Epidermal melanocyte (primary cell): ENCODE data around the gene RAVER1.

ENCODE experiments used
- DNase-seq: peaks from one replicate; pipeline ENCODE4 v3.0.0; 2011; ENCODE audit warnings: low spot score; ENCODE audit not compliant: insufficient read length

The RAVER1 gene

DNA sequence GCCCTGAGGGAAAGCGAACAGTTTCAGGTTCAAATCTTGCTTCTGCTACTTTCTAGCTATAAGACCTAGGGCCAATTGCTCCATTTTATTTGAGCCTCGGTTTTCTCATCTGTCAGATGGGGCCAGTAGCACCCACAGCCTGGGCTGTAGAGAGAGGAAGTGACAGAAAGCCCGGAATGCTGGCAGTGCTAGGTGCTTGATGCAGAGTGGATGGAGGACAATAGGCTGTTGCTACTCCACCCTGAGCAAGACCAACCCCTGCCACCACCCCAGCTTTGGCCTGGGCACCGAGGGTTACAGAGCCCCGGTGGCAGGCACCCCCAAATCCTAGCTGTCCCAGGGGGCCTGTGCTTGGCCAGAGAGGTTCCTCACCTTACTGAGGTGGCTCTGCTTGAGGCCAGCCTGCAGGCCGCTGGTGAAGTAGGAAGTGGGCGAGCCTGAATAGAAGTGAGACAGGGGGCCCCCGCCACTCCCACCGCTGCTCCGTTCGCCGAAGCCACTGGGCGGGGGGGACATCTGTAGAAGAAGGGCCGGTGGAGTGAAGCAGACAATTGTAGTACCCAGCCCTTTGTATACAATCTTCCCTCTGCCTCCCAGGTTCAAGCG lies 15.4 kb downstream of the RAVER1 start:
- no peak for DNase-seq

DNA sequence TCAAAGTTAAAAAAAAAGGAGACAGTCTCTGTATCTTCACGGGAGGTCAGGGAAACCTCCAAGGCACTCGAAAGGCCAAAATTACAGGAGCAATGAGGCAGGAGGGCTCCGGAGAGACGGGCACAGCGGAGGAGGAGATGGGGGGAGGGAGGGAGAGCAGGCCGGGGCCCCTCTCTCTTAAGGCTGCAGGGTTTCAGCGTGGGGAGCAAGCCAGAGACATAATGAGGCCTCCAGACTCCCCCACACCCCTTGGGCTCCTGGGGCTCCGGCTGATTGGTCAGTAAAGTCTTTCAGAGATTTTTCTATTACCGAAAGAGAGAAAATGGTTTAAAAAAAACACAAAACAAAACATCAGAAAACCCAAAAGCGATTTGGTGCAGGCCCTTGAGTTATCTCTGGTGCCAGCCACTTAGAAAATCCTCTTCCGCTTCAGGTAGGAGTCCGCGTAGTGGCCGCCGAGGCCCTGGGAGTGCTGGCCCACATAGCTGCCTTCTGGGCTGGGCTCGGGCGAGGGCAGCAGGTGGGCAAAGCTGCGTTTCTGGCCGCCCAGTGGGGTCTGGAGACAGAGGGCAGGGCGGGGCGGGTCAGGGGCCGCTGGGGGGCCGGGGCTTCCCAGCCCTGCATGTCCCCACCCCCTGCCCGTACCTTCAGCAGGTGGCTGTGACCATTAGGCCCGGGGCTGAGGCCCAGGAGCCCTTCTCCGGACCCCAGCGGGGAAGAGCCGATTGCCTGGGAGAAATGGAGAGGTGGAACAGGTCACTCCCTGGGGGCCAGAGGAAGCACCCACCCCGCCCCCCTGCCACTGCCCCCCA lies 16.1 kb downstream of the RAVER1 start:
- DNase-seq = no peak

DNA sequence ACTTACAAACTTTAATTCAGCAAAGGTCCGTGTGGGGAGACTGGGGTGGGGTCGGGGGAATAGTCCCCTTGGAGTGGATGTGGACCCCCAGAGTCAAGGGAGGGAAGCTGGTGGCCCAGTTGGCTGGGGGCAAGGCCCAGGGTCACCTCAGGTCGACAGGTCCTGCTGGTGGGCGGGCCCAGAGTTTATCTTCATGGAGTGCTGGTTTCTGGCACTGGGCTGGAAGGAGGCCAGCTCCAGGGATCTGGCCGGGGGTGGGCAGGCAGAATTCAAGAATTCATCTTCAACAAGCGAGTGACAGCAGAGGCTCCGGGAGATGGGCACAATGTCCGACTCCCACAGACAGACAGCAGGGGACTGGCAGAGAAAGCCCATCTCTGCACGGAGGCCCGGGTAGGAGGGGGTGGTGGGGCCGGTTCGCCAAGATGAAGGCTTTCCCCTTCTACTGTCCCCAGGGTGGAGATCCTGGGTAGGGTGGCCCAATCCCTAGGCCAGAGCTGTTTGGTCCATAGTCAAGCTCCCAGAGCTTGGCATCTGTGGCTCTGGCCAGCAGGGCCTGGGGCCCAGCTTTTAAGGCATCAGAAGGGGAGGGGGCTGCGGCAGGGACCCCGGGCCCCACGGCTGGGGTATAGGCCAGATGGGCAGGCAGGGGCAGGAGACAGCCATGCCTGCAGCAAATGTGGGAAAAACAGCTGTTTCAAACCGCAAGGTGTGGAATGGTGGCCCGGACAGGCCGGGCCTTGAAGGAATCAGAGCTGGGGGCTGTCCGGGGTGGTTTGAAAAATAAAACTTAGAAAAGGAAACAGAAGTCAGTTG lies 16.9 kb downstream of the RAVER1 start:
- DNase-seq = no peak

DNA sequence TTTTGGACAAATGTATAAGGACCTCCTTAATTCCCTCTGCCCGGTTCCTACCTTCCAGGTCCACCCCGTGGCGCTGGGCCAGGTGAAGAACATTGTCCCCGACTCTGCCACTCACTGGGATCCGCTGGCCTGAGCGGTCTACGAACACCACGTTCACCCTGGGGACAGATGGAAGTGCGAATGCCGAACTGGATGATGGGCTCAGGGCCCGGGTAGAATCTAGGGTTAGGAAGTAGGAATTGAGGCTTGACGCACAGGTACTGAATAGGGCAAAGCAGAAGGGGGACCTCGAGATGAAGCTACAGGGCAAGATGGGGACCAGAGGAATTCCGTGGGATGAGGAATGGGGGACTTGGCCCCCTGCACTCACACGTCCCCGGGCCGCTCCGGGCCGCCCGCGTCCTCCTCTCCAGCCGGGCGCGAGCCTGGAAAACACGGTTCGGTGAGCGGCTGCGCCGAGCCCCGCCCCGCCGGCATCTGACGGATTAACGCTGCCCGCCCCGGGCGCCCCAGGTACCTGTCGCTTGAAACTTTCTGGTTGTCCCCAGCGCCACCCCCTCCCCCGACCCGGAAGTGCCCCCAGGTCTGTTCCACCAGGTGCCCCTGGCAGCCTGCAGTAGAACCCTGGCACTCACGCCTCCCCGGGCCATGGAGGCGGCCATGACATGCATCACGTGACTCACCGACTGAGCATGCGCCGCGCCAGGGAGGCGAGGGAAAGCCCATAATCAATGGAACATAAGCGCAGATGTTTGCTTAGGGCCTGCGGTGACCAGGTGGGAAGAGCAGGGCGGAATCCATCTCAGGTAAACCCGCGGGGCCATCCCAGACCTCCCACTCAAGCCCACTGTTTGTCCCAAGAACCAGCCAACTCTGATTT lies 17.8 kb downstream of the RAVER1 start, which contains the start of gene FDX2:
Gene FDX2 (minus strand): TSS at position 681 of the 880 bp plus-strand sequence. CDS start 19 bp downstream, at position 662.
- DNase-seq = peak; percentile 99

DNA sequence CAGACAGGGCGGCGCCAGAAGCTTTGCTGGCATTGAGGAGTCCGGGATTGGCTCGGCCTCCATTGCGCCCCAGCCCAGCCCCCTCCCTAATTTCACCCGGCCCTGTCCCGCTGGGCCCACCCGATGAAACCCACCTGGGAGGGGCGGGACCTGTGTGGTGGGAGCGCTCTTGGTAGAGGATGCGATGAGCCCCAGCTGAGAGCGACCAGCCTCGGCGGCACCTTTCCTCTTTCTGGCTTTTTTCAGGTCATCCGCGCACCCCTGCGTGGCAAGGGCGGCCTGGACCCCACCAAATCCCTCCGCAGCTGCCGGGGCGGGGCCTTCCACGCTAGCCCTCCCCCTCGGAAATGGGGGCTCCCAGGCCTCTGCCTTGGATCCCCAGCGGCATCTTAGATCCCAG lies 23.9 kb downstream of the RAVER1 start, which contains the start of gene ZGLP1:
Gene ZGLP1 (minus strand): TSS at position 393 of the 400 bp plus-strand sequence.
- DNase-seq = no peak

DNA sequence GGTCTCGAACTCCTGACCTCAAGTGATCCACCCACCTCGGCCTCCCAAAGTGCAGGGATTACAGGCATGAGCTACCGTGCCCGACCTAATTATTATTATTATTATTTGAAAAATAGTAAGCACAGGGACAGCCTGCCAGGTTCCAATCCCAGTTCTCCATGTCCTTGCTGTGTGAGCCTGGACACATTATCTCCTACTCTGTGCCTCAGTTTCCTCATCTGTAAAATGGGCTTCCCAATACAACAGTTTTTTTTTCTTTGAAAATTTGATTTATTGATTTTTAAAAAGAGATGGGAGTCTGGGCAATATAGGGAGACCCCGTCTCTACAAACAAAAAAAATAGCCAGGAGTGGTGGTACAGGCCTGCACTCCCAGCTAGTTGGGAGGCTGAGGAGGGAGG lies 27.0 kb downstream of the RAVER1 start:
- no peak for DNase-seq

DNA sequence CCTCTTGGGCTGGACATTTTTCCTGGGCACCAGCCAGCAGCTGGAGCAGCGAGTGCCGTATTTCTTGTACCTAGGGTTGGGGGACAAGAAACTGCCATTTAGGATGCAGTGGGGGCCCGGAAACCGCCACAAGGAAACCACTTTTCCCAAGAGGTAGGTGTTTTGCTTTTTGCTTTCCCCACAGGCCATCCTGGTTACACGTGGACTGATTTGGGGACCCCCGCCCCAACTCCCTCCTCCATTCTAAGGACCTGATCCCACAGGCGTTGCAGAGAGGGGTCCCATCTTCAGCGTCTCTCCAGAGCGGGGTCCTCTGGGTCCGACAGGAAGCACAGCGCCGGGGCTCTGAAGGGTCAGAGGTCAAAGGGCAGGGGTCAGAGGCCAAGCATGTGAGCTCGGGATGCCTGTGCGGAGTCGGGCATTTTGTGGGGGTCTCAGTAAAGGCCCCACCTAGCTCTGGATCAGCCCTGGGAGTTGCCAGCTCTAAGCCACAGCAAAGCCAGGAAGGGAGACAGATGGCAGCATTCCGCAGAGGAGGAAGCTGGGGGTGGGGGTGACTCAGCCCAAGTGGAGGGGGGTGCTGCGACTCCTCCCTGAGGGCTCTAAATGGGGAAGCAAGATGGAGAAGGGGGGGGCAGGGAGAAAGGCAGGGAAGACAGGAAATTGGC lies 28.1 kb downstream of the RAVER1 start:
- DNase-seq = no peak

DNA sequence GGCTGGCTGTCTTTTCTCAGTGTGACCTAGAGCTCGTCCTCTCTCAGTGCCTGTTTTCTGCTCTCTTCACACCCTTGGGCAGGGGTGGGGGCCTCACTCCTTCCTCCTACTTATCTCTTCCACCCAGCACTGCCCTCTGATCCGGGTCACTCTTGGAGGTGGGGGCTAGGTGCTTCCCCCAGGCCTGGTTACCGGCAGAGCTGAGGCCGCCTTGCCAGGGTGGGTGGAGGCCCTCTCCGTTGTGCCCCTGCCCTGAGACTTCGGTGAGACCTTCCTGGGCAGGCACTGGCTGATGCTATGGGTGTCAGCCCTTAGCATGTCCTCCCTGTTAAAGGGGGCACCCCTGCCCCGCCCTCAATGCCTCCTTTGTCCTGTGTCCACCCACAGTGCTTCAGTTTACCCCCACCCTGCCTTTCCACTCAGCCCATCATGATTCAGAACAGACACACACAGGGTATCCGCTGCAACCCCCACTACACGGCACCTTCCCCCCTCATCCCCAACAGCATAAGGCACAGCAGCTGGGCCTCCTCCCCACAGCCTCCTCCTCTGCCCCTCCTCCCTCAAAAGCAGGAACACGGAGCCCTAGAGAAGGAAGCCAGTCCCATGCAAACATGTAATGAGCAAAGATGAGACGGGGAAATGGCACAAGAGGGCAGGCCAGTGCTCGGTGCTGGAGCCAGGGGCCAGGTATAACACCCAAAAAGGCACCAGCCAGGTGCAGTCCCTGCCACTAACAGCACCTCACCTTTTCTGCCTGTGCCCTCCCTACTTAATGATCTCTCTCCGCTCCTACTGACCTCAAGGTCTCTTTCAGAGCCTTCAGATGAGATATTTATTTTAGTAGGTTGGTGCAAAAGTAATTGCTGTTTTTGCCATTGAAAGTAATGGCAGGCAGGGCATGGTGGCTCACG lies 33.5 kb downstream of the RAVER1 start:
- DNase-seq = no peak

DNA sequence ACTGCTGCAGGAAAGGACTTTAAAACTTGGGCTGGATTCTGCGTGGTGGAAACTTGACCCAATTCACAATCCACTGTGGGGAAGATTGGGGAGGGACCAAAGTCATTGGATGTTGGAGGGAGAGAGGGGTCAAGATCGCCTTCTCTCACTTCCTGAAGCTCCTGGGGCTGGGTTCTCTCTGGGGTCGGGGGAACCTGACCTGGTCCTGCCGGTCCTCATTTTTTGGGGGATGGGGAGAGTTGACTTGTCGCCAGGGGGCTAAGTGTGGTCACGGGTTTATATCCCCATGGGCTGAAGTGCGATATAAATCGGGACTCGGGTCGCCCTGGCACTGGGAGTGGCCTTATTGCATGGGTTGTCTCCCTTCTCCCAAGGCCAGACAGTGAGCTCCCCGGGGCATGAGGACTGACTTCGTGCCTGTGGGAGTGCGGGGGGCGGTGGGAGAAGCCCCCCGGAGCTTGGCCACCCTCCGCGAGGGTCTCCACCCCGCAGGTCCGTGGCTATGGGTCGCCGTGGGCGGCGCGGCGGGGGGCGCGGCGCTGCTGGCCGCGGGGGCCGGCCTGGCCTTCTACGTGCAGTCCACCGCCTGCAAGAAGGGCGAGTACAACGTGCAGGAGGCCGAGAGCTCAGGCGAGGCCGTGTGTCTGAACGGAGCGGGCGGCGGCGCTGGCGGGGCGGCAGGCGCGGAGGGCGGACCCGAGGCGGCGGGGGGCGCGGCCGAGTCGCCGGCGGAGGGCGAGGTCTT lies 37.3 kb downstream of the RAVER1 start:
- DNase-seq = no peak

DNA sequence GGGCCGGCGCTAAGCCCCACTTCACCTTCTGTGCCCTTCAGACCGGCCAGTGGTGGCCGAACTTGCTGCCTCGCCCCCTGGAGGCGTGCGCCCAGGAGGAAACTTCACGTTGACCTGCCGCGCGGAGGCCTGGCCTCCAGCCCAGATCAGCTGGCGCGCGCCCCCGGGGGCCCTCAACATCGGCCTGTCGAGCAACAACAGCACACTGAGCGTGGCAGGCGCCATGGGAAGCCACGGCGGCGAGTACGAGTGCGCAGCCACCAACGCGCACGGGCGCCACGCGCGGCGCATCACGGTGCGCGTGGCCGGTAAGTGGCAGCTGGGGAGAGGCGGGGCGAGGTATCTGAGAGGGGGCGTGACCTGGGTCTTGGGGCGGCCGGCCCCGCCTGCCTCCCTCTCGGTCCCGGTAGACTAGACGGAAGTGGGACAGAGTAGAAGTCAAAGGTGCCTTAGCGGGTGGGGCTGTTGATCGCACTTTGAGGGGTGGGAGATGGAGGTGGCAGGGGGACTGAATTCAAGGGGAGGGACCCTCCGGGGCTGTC lies 38.0 kb downstream of the RAVER1 start:
- DNase-seq = no peak

DNA sequence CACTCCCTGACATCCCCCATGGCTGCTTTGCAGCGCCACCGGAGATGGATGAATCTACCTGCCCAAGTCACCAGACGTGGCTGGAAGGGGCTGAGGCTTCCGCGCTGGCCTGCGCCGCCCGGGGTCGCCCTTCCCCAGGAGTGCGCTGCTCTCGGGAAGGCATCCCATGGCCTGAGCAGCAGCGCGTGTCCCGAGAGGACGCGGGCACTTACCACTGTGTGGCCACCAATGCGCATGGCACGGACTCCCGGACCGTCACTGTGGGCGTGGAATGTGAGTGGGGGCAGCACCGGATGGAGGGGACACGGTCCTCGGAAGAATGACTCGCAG lies 39.0 kb downstream of the RAVER1 start:
- no peak for DNase-seq

DNA sequence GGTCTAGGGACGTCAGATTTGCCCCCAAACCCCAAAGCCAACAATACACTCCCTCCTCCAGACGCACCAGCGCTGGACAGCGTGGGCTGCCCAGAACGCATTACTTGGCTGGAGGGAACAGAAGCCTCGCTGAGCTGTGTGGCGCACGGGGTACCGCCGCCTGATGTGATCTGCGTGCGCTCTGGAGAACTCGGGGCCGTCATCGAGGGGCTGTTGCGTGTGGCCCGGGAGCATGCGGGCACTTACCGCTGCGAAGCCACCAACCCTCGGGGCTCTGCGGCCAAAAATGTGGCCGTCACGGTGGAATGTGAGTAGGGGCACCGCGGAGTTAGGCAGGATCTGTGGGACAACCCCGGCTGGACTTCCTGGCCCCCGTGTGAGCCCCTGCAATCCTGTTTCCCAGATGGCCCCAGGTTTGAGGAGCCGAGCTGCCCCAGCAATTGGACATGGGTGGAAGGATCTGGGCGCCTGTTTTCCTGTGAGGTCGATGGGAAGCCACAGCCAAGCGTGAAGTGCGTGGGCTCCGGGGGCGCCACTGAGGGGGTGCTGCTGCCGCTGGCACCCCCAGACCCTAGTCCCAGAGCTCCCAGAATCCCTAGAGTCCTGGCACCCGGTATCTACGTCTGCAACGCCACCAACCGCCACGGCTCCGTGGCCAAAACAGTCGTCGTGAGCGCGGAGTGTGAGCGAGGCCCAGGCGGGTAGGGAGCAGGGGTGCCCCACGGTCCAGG lies 39.5 kb downstream of the RAVER1 start:
- no peak for DNase-seq

DNA sequence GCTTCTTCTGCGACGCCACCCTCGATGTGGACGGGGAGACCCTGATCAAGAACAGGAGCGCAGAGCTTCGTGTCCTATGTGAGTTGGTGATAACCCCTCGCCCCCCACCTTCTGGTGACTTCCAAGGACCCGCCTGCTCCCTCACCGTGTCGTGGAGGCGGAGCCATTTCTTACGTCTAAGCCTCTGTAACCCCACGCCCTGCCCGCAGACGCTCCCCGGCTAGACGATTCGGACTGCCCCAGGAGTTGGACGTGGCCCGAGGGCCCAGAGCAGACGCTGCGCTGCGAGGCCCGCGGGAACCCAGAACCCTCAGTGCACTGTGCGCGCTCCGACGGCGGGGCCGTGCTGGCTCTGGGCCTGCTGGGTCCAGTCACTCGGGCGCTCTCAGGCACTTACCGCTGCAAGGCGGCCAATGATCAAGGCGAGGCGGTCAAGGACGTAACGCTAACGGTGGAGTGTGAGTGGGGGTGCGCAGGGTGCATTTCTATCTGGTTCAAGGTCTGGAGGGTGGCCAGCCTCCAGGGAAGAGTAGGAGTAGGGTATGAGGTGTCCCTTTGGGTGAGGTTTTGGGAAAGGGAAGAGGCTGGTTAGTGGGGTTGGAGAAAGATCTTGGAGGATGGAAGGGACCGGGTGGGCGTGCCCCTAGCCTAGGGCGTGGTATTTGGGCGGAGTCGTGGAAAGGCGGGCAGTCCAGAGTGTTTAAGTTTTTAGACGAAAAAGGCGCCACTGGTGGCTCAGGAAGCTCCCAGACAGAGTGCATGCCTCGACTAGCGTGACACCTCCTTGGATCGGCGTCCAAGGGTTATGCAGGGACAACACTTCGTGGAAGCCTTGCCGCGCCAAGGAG lies 40.3 kb downstream of the RAVER1 start:
- DNase-seq = no peak

DNA sequence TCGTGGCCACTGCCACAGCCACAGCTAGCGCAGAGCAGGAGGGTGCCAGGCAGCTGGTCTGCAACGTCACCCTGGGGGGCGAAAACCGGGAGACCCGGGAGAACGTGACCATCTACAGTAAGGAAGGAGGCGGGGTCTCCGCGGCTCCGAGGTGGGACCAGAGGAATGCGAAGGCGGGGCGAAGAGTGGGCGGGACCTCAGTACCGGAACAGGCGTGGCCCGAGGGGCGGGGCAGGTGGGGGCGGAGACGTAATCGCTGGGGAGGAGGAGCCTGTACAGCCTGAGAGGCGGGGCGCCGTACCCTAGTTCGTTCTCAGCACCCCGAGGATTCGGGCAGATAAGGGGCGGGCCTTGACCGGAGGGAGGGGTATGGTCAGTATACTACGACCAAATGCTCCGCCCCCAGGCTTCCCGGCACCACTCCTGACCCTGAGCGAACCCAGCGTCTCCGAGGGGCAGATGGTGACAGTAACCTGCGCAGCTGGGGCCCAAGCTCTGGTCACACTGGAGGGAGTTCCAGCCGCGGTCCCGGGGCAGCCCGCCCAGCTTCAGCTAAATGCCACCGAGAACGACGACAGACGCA lies 41.0 kb downstream of the RAVER1 start:
- peak; percentile 65 for DNase-seq

DNA sequence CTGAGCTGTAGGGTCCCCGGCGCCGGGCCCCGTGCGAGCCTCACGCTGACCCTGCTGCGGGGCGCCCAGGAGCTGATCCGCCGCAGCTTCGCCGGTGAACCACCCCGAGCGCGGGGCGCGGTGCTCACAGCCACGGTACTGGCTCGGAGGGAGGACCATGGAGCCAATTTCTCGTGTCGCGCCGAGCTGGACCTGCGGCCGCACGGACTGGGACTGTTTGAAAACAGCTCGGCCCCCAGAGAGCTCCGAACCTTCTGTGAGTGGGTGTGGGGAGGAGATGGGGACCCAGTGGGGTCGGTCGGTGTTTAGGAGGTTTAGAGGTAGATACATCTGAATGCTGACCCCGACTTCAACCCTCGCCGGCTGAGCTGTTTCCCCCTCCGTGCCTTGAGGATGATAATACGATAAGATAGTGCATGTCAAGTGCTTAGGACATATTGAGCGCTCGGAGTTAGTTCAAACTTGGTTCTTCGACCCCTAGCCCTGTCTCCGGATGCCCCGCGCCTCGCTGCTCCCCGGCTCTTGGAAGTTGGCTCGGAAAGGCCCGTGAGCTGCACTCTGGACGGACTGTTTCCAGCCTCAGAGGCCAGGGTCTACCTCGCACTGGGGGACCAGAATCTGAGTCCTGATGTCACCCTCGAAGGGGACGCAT lies 41.6 kb downstream of the RAVER1 start:
- DNase-seq = no peak
